Chondrocyte (in vitro differentiated cells): ENCODE data around the gene RND1. TPM values are rescaled to one million over a fixed set of nuclear protein-coding genes. Genes with fewer than 3 reads are reported as not detected.
"Not testable (repeated sequence)": the region's sequence is repeated elsewhere in the genome, so short reads cannot be mapped to it uniquely, and the experiment has no call there.

Experiments used
- DNase-seq: peaks from one replicate; pipeline ENCODE4 v3.0.0; 2021; ENCODE audit warnings: mixed read lengths, low spot score
- H3K27ac Mint-ChIP-seq: one replicate; pipeline ENCODE4 v1.8.0; 2021; ENCODE audit warnings: mild to moderate bottlenecking, moderate library complexity, mixed read lengths; ENCODE audit not compliant: unreplicated experiment
- H3K27me3 Mint-ChIP-seq: 2 replicates; pipeline ENCODE4 v1.8.0; 2021; ENCODE audit warnings: low read depth, mixed read lengths
- H3K36me3 Mint-ChIP-seq: 2 replicates; pipeline ENCODE4 v1.8.0; 2021; ENCODE audit warnings: low read depth, mixed read lengths
- H3K4me1 Mint-ChIP-seq: 2 replicates; pipeline ENCODE4 v1.8.0; 2021; ENCODE audit warnings: low read depth, mild to moderate bottlenecking, mixed read lengths
- H3K4me3 Mint-ChIP-seq: one replicate; pipeline ENCODE4 v1.8.0; 2021; ENCODE audit warnings: mild to moderate bottlenecking, moderate library complexity, mixed read lengths; ENCODE audit not compliant: unreplicated experiment
- H3K9me3 Mint-ChIP-seq: 2 replicates; pipeline ENCODE4 v1.8.0; 2021; ENCODE audit warnings: low read depth, mixed read lengths
- CTCF ChIP-seq: fragments of 200-600 bp; sonication (generic); IDR thresholded peaks from 2 replicates; pipeline ENCODE4 v1.5.0; 2021; ENCODE audit warnings: antibody characterized with exemption, mild to moderate bottlenecking, moderate library complexity
- long read RNA-seq: library from polyadenylated mRNA; stranded (forward); transcript quantifications from one replicate; pipeline ENCODE4 v2.0.0, GENCODE V29; 2021
- total RNA-seq: library from RNA; stranded (reverse); gene quantifications from 3 replicates; pipeline ENCODE4 v1.2.1, GENCODE V29; 2021

Gene RND1
- 0.99 to 1.5 TPM (median 1.1 TPM) in 3 replicates for total RNA-seq
- long read RNA-seq = 0 reads

- Mint-ChIP-seq H3K4me3 (peak within 1 kb of the TSS; percentile 94), H3K27ac (peak within 1 kb of the TSS; percentile 69), H3K27me3 (peaks cover 31% of the 10 kb centered on the region), H3K9me3 (no peaks in the 10 kb centered on the region), H3K4me1 (peaks cover 14% of the 10 kb centered on the region), H3K36me3 (no peaks in the 10 kb centered on the region)
- peak; percentile 52 for TF ChIP-seq CTCF
- DNase-seq = no peak
Observed at GRCh38 chr12:48865281-48866051, at the start of gene RND1. Gene RND1 (minus strand): TSS chr12:48865870. CDS start chr12:48865767, 103 bp downstream.

- Mint-ChIP-seq H3K36me3 (no peaks in the 10 kb centered on the region), H3K27me3 (no peaks in the 10 kb centered on the region), H3K4me3 (no peak overlapping the region), H3K9me3 (no peaks in the 10 kb centered on the region), H3K27ac (no peak overlapping the region), H3K4me1 (no peaks in the 10 kb centered on the region)
- TF ChIP-seq CTCF = no peak
- no peak for DNase-seq
Observed at GRCh38 chr12:48910196-48910595, 44.5 kb upstream of the RND1 start.

- H3K27ac Mint-ChIP-seq, H3K27me3 Mint-ChIP-seq, H3K36me3 Mint-ChIP-seq, DNase-seq, H3K4me3 Mint-ChIP-seq, H3K9me3 Mint-ChIP-seq, H3K4me1 Mint-ChIP-seq: not testable (repeated sequence)
Observed at GRCh38 chr12:48909698-48910097, 44.0 kb upstream of the RND1 start.

GRCh38 chr12:48907245-48907644, 41.6 kb upstream of the RND1 start:
- peaks cover 12% of the 10 kb centered on the region for H3K4me1 Mint-ChIP-seq
- DNase-seq = no peak
- no peak overlapping the region for H3K27ac Mint-ChIP-seq
- TF ChIP-seq CTCF = no peak
- no peaks in the 10 kb centered on the region for H3K36me3 Mint-ChIP-seq
- H3K27me3 Mint-ChIP-seq = no peaks in the 10 kb centered on the region
- H3K9me3 Mint-ChIP-seq = no peaks in the 10 kb centered on the region
- H3K4me3 Mint-ChIP-seq = no peak overlapping the region

GRCh38 chr12:48903982-48904411, 38.3 kb upstream of the RND1 start:
- Mint-ChIP-seq H3K36me3 (no peaks in the 10 kb centered on the region), H3K27me3 (no peaks in the 10 kb centered on the region), H3K4me3 (peak overlapping the region; percentile 82), H3K4me1 (peaks cover 12% of the 10 kb centered on the region), H3K27ac (no peak overlapping the region), H3K9me3 (no peaks in the 10 kb centered on the region)
- peak; percentile 88 for TF ChIP-seq CTCF
- DNase-seq = peak; percentile 68
